Measurements from ENCODE around the gene AOC2. TPM values are rescaled to one million over a fixed set of nuclear protein-coding genes. Genes with fewer than 3 reads are reported as not detected.

Gene AOC2
- total and polyA plus RNA-seq, 2 of the 13 experiments (the other 11 are each of a cell fraction or from before 2014, with no cell fraction given) = 1.2 to 3.3 TPM

DNA sequence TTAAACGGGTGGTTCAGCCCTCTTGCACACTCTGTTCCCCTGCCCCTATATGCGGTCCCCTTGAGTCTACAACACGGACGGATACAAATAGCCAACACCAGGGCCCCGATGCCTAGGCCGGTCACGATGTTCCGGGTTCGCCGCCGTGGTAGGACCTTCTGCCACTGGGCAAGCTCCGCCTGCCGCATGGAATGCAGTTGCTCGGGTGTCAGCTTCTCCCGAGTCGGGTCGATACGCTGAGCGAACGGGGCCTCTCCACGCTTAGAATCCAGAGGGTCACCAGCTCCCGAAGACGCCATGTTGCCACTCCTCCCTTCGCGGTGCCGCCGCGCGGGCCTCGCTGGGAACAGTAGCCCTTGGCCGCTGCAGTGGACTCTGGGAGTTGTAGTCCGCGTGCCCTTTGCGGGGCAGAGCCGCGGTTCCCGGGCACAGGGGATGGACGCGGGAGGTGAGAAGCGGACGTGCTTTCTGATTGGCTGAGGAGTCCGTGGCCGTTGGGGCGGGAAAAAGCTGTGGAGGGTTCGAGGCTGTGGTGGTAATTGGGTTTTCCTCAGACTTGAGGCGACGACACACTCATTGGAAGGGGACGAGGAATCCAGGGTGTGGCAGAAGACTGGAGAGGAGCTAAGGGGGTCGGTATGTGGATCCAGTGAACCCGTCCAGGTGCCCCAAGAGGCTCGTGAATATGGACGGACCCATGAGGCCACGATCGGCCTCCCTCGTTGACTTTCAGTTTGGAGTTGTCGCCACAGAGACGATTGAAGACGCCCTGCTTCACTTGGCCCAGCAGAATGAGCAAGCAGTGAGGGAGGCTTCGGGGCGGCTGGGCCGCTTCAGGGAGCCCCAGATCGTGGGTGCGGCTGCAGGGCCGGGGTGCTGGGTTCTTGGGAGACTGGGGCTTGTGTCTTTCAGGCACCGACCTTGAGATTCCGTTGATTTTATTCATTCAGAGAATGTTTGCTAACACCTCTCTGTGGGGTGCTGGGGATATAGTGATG lies 45.7 kb upstream of the AOC2 start, which contains the start of the genes CNTD1 and COA3 (continued):
- TF ChIP-seq, protein P1, sequence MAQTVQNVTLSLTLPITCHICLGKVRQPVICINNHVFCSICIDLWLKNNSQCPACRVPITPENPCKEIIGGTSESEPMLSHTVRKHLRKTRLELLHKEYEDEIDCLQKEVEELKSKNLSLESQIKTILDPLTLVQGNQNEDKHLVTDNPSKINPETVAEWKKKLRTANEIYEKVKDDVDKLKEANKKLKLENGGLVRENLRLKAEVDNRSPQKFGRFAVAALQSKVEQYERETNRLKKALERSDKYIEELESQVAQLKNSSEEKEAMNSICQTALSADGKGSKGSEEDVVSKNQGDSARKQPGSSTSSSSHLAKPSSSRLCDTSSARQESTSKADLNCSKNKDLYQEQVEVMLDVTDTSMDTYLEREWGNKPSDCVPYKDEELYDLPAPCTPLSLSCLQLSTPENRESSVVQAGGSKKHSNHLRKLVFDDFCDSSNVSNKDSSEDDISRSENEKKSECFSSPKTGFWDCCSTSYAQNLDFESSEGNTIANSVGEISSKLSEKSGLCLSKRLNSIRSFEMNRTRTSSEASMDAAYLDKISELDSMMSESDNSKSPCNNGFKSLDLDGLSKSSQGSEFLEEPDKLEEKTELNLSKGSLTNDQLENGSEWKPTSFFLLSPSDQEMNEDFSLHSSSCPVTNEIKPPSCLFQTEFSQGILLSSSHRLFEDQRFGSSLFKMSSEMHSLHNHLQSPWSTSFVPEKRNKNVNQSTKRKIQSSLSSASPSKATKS (CRISPR knock-in tag; IDR thresholded peaks at IDR 0.05) = 0 out of 2 replicates have a peak, but pooled peaks have one; percentile 93
- TF ChIP-seq AHR (CRISPR knock-in tag; IDR thresholded peaks at IDR 0.05) = peak; percentile 82; the same call in 1 of the 2 replicates
- TF ChIP-seq, protein P2, sequence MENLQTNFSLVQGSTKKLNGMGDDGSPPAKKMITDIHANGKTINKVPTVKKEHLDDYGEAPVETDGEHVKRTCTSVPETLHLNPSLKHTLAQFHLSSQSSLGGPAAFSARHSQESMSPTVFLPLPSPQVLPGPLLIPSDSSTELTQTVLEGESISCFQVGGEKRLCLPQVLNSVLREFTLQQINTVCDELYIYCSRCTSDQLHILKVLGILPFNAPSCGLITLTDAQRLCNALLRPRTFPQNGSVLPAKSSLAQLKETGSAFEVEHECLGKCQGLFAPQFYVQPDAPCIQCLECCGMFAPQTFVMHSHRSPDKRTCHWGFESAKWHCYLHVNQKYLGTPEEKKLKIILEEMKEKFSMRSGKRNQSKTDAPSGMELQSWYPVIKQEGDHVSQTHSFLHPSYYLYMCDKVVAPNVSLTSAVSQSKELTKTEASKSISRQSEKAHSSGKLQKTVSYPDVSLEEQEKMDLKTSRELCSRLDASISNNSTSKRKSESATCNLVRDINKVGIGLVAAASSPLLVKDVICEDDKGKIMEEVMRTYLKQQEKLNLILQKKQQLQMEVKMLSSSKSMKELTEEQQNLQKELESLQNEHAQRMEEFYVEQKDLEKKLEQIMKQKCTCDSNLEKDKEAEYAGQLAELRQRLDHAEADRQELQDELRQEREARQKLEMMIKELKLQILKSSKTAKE (CRISPR knock-in tag; IDR thresholded peaks at IDR 0.05; ENCODE audit: borderline replicate concordance) = no peak
- TF ChIP-seq SUZ12 (IDR thresholded peaks at IDR 0.05; ENCODE audit: low read depth, low read length) = peak; percentile 84
- TF ChIP-seq ZNF619 (CRISPR knock-in tag; IDR thresholded peaks at IDR 0.05) = peak; percentile 92
- 0 out of 2 replicates have a peak, but pooled peaks have one; percentile 63 for TF ChIP-seq ZNF296 (CRISPR knock-in tag; conservative IDR thresholded peaks at IDR 0.05)
- TF ChIP-seq ZNF615 (CRISPR knock-in tag; IDR thresholded peaks at IDR 0.05; ENCODE audit: borderline replicate concordance) = no peak; the same call in 1 of the 2 replicates
- peak; percentile 81; the same call in 1 of the 2 replicates for TF ChIP-seq KDM5A (IDR thresholded peaks at IDR 0.05; ENCODE audit: borderline replicate concordance, low read length)
- TF ChIP-seq, protein P3, sequence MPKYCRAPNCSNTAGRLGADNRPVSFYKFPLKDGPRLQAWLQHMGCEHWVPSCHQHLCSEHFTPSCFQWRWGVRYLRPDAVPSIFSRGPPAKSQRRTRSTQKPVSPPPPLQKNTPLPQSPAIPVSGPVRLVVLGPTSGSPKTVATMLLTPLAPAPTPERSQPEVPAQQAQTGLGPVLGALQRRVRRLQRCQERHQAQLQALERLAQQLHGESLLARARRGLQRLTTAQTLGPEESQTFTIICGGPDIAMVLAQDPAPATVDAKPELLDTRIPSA (CRISPR knock-in tag; IDR thresholded peaks at IDR 0.05; ENCODE audit: borderline replicate concordance) = no peak
- TF ChIP-seq CBX2 (IDR thresholded peaks at IDR 0.05; ENCODE audit: low read depth, low read length) = no peak
- no peak for TF ChIP-seq CBX2 (CRISPR knock-in tag; IDR thresholded peaks at IDR 0.05; ENCODE audit: low read depth)
- TF ChIP-seq KDM3A (CRISPR knock-in tag; IDR thresholded peaks at IDR 0.05; ENCODE audit: low read depth) = peak; percentile 78; the same call in 1 of the 2 replicates
- TF ChIP-seq HDAC6 (IDR thresholded peaks at IDR 0.05; ENCODE audit: low read depth, low read length) = no peak
- TF ChIP-seq XRCC5 (optimal IDR thresholded peaks at IDR 0.05; ENCODE audit: low read length) = peak; percentile 96
- peak; percentile 99; the same call in 1 of the 2 replicates for TF ChIP-seq ZNF558 (CRISPR knock-in tag; IDR thresholded peaks at IDR 0.05; ENCODE audit: borderline replicate concordance)
- TF ChIP-seq, protein P4, sequence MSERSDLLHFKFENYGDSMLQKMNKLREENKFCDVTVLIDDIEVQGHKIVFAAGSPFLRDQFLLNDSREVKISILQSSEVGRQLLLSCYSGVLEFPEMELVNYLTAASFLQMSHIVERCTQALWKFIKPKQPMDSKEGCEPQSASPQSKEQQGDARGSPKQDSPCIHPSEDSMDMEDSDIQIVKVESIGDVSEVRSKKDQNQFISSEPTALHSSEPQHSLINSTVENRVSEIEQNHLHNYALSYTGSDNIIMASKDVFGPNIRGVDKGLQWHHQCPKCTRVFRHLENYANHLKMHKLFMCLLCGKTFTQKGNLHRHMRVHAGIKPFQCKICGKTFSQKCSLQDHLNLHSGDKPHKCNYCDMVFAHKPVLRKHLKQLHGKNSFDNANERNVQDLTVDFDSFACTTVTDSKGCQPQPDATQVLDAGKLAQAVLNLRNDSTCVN (CRISPR knock-in tag; IDR thresholded peaks at IDR 0.05; ENCODE audit: borderline replicate concordance) = peak; percentile 78
- TF ChIP-seq MEF2D (CRISPR knock-in tag; IDR thresholded peaks at IDR 0.05) = peak; percentile 90
- peak; percentile 27; the same call in 1 of the 2 replicates for TF ChIP-seq HHEX (CRISPR knock-in tag; IDR thresholded peaks at IDR 0.05)
- TF ChIP-seq MEIS1 (CRISPR knock-in tag; IDR thresholded peaks at IDR 0.05; ENCODE audit: borderline replicate concordance) = peak; percentile 77
- no peak for TF ChIP-seq RARG (CRISPR knock-in tag; IDR thresholded peaks at IDR 0.05; ENCODE audit: low read depth)
- TF ChIP-seq SMAD3 (CRISPR knock-in tag; IDR thresholded peaks at IDR 0.05) = peak; percentile 86; the same call in 1 of the 2 replicates
- peak; percentile 81 for TF ChIP-seq POLR2G (IDR thresholded peaks at IDR 0.05; ENCODE audit: low read depth, low read length)

Data from HepG2 (cell line).